Activated T-cell treated with anti-CD3 and anti-CD28 coated beads for 48 hours (primary cell): ENCODE measurements around the gene STAB2.
"Not testable (repeated sequence)": the region's sequence is repeated elsewhere in the genome, so short reads cannot be mapped to it uniquely, and the experiment has no call there.

ENCODE experiments used
- DNase-seq: peaks from one replicate; pipeline ENCODE4 v3.0.0-alpha.2; 2020; ENCODE audit warnings: low read depth

The STAB2 gene

GRCh38 chr12:103647267-103647666 lies 60.2 kb downstream of the STAB2 start:
- no peak for DNase-seq

- DNase-seq: no peak
These were observed 65.7 kb downstream of the STAB2 start for GRCh38 chr12:103652808-103653207.

GRCh38 chr12:103653568-103654173 lies 66.6 kb downstream of the STAB2 start:
- DNase-seq: not testable (repeated sequence)

GRCh38 chr12:103654816-103655215 lies 67.7 kb downstream of the STAB2 start:
- no peak for DNase-seq

DNA sequence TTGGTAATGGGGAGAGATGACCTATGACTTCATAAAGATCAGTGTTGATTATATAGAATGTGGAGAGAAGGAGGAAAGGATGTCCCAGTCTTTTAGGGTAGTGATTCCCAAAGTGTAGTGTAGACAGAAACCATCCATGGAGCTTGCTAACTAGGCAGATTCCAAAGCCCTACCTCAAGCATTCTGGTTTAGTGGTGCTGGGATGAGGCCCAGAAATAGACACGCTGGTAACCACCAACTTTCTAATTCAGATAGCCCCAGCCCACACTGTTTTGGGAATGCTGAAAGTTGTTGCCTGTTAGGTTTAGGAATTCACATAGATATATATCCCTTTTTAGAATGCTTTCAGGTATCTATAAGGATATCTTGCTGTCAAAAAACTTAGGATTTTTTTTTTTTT lies 69.2 kb downstream of the STAB2 start:
- DNase-seq: no peak

DNA sequence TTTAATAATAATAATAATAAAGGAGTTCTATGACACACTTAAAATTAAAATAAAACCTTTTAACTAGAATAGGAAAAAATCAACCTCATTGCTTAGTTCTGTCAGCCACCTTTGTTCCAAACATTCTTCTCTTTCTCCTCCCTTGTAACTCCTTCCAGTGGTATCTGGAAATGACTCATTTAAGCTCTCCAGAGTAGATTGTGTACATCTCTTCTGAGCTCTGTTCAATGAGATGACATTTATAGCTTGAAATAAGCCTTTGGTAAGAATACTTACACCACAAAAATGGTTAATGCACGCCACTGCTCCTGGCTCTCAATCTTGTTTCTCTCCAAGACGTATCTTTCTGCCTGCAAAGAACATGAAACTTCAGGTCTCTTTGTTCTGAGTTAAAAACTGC lies 70.3 kb downstream of the STAB2 start:
- no peak for DNase-seq

DNA sequence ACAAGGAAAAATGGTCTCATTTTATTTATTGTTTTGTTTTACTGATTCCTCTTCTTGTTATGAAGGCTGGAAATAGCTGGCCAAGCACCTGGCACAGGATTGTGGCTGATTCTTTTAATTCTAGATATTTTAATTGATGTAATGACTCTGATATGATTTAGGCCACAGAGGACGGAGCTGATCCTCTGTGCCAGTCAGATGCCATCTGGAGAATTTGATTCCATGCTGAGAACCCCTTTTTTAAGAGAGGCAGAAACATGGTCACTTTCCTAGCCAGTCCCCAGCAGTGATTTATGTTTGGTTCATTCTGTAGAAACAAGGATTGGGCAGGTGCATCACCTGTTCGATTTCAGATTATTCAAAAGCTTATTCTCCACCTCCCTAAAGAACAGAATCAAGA lies 77.6 kb downstream of the STAB2 start:
- DNase-seq: no peak

DNA sequence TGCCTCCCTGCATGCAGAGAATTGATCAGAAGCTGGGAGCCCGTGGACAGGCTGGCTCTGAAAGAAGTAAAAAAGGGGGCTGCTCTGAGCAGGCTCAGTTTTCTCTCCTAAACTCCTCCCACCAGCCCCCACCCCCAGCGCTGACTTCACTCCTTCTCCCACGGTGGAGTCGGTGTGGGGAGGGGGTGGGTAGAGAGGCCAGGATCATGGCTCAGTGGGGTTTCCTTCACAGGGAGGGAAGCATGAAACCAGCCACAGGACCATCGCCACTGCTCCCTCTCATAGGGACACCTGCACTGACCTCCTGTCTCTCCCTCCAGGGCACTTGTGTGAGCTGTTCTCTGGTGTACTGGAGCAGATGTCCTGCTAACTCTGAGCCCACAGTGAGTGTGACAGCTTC lies 78.9 kb downstream of the STAB2 start:
- DNase-seq: no peak

DNA sequence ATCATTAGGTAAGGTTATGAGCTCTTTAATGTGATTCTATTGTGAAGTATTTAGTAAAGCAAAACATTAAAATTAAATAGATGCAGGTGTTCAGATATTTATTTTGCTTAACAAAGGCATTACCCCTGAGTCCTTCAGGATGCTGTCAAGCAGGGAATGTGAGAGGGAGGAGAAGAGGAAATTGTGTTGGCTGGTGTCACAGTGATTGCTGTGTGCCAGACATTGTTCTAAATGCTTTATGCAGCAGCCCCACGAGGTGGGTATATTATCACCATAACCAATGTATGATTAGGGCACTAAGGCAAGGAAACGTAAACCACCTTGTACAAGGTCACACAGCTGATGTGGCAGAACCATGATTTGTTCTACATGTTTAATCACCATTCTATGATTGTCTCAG lies 80.1 kb downstream of the STAB2 start:
- DNase-seq: no peak

GRCh38 chr12:103668520-103668919 lies 81.4 kb downstream of the STAB2 start:
- no peak for DNase-seq

GRCh38 chr12:103671367-103671766 lies 84.3 kb downstream of the STAB2 start:
- DNase-seq: no peak

GRCh38 chr12:103672401-103673119 lies 85.5 kb downstream of the STAB2 start:
- no peak for DNase-seq

GRCh38 chr12:103673487-103673886 lies 86.4 kb downstream of the STAB2 start:
- no peak for DNase-seq

DNA sequence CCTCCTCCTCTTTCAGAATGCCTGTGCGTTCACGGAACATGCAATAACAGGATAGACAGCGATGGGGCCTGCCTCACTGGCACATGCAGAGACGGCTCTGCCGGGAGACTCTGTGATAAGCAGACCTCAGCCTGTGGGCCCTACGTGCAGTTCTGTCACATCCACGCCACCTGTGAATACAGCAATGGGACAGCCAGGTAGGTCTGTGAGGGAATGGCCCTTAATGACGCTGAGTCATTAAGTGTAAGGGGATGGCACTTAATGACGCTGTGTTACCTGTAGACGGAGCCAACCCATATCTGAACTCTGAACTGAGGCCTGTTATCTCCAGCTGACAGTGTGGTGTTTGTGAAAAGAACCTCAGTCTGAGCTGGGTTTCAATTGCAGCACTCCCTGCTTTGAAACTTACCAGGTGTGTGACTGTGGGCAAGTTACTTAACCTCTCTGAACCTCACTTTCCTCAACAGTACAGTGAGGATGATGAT lies 86.9 kb downstream of the STAB2 start:
- no peak for DNase-seq

DNA sequence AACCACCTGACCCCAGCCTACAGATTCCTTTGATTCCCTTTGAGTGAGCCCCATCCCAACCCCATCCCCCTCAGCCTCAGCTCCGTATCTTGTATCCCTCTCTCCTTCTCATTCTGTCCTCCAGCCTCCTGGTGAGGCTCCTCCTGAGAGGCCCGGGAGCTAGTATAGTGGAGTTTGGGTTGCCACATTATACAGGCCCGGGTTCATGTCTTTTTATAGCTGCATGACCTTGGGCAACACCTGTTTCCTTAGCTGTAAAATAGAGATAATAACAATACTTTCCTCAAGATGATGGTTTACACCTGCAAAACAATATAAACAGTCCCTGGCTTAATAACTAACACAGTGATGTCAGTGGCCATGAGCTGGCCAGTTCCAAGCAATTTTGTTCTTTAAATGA lies 89.8 kb downstream of the STAB2 start:
- no peak for DNase-seq

DNA sequence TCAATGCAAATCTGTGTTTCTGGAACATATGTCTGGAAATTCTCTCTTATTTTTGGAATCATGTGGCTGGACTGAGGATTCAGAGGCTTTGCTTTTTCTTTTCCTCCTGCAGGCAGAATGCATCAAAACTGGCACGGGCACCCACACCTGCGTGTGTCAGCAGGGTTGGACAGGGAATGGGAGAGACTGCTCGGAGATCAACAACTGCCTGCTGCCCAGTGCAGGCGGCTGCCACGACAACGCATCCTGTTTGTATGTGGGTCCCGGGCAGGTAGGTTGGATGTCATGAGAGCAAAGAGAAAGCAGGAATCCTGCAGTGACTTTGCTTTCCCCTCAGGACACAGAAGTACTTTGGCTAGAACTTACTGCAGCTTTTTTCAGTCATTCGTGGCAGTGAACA lies 90.3 kb downstream of the STAB2 start:
- DNase-seq: no peak

DNA sequence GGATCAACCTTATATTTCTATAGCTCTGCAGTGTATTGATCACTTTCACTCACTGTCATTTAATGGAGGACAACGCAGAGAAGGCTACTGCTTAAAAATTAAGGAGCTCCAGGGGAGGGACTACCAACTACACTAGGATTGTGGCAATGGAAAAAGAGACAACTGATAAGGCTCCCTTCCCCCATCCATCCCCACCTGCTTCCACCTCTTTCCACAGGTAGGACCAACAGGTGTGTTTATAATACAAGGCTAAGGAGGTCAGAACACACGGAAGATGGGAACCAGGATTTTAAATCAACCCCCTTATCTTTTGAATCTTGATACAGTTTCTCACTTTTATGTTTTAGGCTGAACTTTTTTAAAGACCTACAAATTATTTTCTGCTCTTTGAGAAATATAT lies 90.8 kb downstream of the STAB2 start:
- no peak for DNase-seq

- DNase-seq: no peak
These were observed 92.5 kb downstream of the STAB2 start for GRCh38 chr12:103679421-103680170.

- no peak for DNase-seq
These were observed 93.6 kb downstream of the STAB2 start for GRCh38 chr12:103680591-103681141.

GRCh38 chr12:103686026-103686425 lies 99.0 kb downstream of the STAB2 start:
- no peak for DNase-seq

DNA sequence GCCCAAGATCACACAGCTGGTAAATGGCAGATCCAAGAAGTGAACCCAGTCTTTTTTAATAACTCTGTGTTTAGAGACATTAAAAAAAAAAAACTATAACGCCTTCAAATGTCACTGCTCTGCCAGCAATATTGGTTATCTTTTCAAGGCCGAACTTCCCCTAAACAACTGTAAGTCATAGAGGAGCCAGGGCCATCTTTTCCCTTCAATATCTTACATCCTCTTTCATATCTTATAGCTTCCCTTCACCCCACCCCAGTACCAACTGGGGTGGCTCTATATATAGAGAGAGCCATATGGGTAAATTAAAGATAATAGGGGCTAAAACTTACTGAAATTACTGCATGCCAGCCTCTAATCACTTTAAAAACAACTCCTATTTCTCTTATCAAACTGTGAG lies 100.2 kb downstream of the STAB2 start:
- DNase-seq: no peak

- DNase-seq: no peak
These were observed 101.4 kb downstream of the STAB2 start for GRCh38 chr12:103688376-103689063.
